T1000 (cell line): ENCODE data around the gene ARHGEF4.

ENCODE experiments used
- DNase-seq: peaks from one replicate; lab custom pipeline; 2025; ENCODE audit warnings: mixed read lengths; lab: John Stamatoyannopoulos, UW

The ARHGEF4 gene

GRCh38 chr2:130836501-130837174 lies at the start of gene ARHGEF4:
ARHGEF4 (plus strand) TSS chr2:130836914; CDS start chr2:130836954, 40 bp downstream.
- DNase-seq: peak; percentile 8

GRCh38 chr2:130787841-130788240 lies 48.9 kb upstream of the ARHGEF4 start:
- no peak for DNase-seq

- DNase-seq: no peak
Measured at GRCh38 chr2:130790312-130790711, 46.4 kb upstream of the ARHGEF4 start.

GRCh38 chr2:130790804-130791616 lies 45.7 kb upstream of the ARHGEF4 start:
- no peak for DNase-seq

- DNase-seq: no peak
Measured at GRCh38 chr2:130791617-130791939, 45.1 kb upstream of the ARHGEF4 start.

- no peak for DNase-seq
Measured at GRCh38 chr2:130795431-130795830, 41.3 kb upstream of the ARHGEF4 start.

GRCh38 chr2:130796290-130796689 lies 40.4 kb upstream of the ARHGEF4 start:
- DNase-seq: no peak

- DNase-seq: peak; percentile 83
Measured at GRCh38 chr2:130797493-130798435, 39.0 kb upstream of the ARHGEF4 start.

GRCh38 chr2:130798472-130799218 lies 38.1 kb upstream of the ARHGEF4 start:
- DNase-seq: no peak

- DNase-seq: no peak
Measured at GRCh38 chr2:130799295-130799694, 37.4 kb upstream of the ARHGEF4 start.

- DNase-seq: no peak
Measured at GRCh38 chr2:130805613-130806012, 31.1 kb upstream of the ARHGEF4 start.

GRCh38 chr2:130806370-130806769 lies 30.3 kb upstream of the ARHGEF4 start:
- DNase-seq: no peak

- no peak for DNase-seq
Measured at GRCh38 chr2:130807659-130808385, 28.9 kb upstream of the ARHGEF4 start.

- no peak for DNase-seq
Measured at GRCh38 chr2:130808482-130809268, 28.0 kb upstream of the ARHGEF4 start.

GRCh38 chr2:130810490-130810889 lies 26.2 kb upstream of the ARHGEF4 start:
- DNase-seq: no peak

GRCh38 chr2:130813722-130814121 lies 23.0 kb upstream of the ARHGEF4 start:
- DNase-seq: no peak

- DNase-seq: no peak
Measured at GRCh38 chr2:130814931-130815680, 21.6 kb upstream of the ARHGEF4 start.

GRCh38 chr2:130818809-130819208 lies 17.9 kb upstream of the ARHGEF4 start:
- DNase-seq: no peak

GRCh38 chr2:130819226-130819607 lies 17.5 kb upstream of the ARHGEF4 start:
- DNase-seq: no peak
